K562 (cell line): ENCODE data around the gene CCDC87. TPM values are rescaled to one million over a fixed set of nuclear protein-coding genes. Genes with fewer than 3 reads are reported as not detected.

ENCODE experiments used
- CBX2 ChIP-seq: fragments of 200-600 bp; sonication (generic); IDR thresholded peaks from one replicate; pipeline ENCODE4 v1.6.1; 2012; ENCODE audit warnings: mild to moderate bottlenecking, low read length, inconsistent platforms; ENCODE audit not compliant: insufficient read depth, poor library complexity, severe bottlenecking
- CBX5 ChIP-seq: IDR thresholded peaks from 2 replicates; pipeline ENCODE4 v1.6.1; 2014; ENCODE audit warnings: low read depth, borderline replicate concordance
- LEF1 ChIP-seq: fragments of 450-650 bp; IDR thresholded peaks from 2 replicates; pipeline ENCODE4 v1.6.1; 2016; ENCODE audit warnings: mild to moderate bottlenecking
- NCOA1 ChIP-seq: fragments of 450-650 bp; IDR thresholded peaks from 2 replicates; pipeline ENCODE4 v1.6.1; 2016; ENCODE audit warnings: low read depth
- NFIC ChIP-seq: fragments of 450-650 bp; IDR thresholded peaks from 2 replicates; pipeline ENCODE4 v1.6.1; 2017; ENCODE audit warnings: mild to moderate bottlenecking, inconsistent platforms
- NFXL1 ChIP-seq: fragments of 450-650 bp; formaldehyde crosslinking; IDR thresholded peaks from 2 replicates; pipeline ENCODE4 v1.4.0; 2021; ENCODE audit warnings: mild to moderate bottlenecking
- PHB ChIP-seq: fragments of 250-450 bp; sonication (Bioruptor Pico); IDR thresholded peaks from 2 replicates; pipeline ENCODE4 v1.5.0; 2021
- POLR3A ChIP-seq: IDR thresholded peaks from 2 replicates; pipeline ENCODE4 v1.6.1; 2011; ENCODE audit warnings: borderline replicate concordance, mild to moderate bottlenecking, moderate library complexity; ENCODE audit not compliant: insufficient read length, insufficient read depth; ENCODE audit errors: extremely low read depth
- SIRT6 ChIP-seq: IDR thresholded peaks from one replicate; pipeline ENCODE4 v1.6.1; 2012; ENCODE audit warnings: low read depth, mild to moderate bottlenecking, control low read depth, inconsistent platforms, low read length, moderate library complexity
- ZBTB17 ChIP-seq: fragments of 450-650 bp; formaldehyde crosslinking; IDR thresholded peaks from 2 replicates; pipeline ENCODE4 v1.4.0; 2020; ENCODE audit warnings: mild to moderate bottlenecking
- ZBTB33 ChIP-seq: sonication (generic); formaldehyde crosslinking; IDR thresholded peaks from 2 replicates; pipeline ENCODE4 v1.8.1; 2023; ENCODE audit warnings: mild to moderate bottlenecking, missing genetic modification reagents
- ZBTB7A ChIP-seq: IDR thresholded peaks from 2 replicates; pipeline ENCODE4 v1.6.1; 2011; ENCODE audit warnings: low read depth, mild to moderate bottlenecking, low read length, moderate library complexity, borderline replicate concordance; ENCODE audit not compliant: control insufficient read depth
- ZNF280B ChIP-seq: fragments of 250-450 bp; sonication (Bioruptor Pico); IDR thresholded peaks from 2 replicates; pipeline ENCODE4 v1.5.1; 2021; ENCODE audit warnings: mild to moderate bottlenecking
- ZNF445 ChIP-seq: fragments of 250-450 bp; sonication (Bioruptor Pico); IDR thresholded peaks from 2 replicates; pipeline ENCODE4 v1.4.0; 2020; ENCODE audit warnings: low read depth, mild to moderate bottlenecking, moderate library complexity
- ZNF764 ChIP-seq: fragments of 250-450 bp; sonication (Bioruptor Pico); IDR thresholded peaks from 2 replicates; pipeline ENCODE4 v1.4.0; 2020; ENCODE audit warnings: low read depth, mild to moderate bottlenecking, moderate library complexity
- ZNF780A ChIP-seq: fragments of 250-450 bp; sonication (Bioruptor Pico); IDR thresholded peaks from 2 replicates; pipeline ENCODE4 v1.5.0; 2021; ENCODE audit warnings: mild to moderate bottlenecking
- ZNF79 ChIP-seq: fragments of 250-450 bp; sonication (Bioruptor Pico); IDR thresholded peaks from 2 replicates; pipeline ENCODE4 v1.4.0; 2020; ENCODE audit warnings: low read depth, mild to moderate bottlenecking, moderate library complexity
- polyA plus RNA-seq, 8 experiments: library from polyadenylated mRNA; depleted of rRNA in 4 of 8; stranded (reverse) in 5 of 8; unstranded in 3 of 8; fragments of >200 nt; fragmentation: Nextera tagmentation in 2 of 8; fragmentation: Illumina TruSeq in 1 of 8; extraction: Ambion mirVana in 2 of 8; extraction: Trizol in 1 of 8; gene quantifications; 2 replicates each; pipeline versions ENCODE4 v1.2.1 to v1.2.3, GENCODE V29; 2011 to 2014; ENCODE audit warnings: inconsistent platforms in 1 of 8, missing spikeins in 1 of 8
- total RNA-seq, 7 experiments: library from RNA; depleted of rRNA in 6 of 7; stranded (reverse); fragments of >200 nt in 6 of 7; fragmentation: Illumina TruSeq in 2 of 7; extraction: Trizol in 2 of 7; gene quantifications; 2 replicates each; pipeline versions ENCODE4 v1.2.1 to v1.2.3, GENCODE V29; 2011 to 2021; ENCODE audit warnings: low replicate concordance in 1 of 7
- TF ChIP-seq, protein P1 (sequence below): fragments of 450-650 bp; formaldehyde crosslinking; IDR thresholded peaks from 2 replicates; pipeline ENCODE4 v1.4.0; 2022; ENCODE audit warnings: mild to moderate bottlenecking, moderate library complexity
- TF ChIP-seq, protein P2 (sequence below): fragments of 250-450 bp; sonication (Bioruptor Pico); IDR thresholded peaks from 2 replicates; pipeline ENCODE4 v1.8.0; 2021; ENCODE audit warnings: moderate library complexity, mild to moderate bottlenecking, inconsistent platforms
- TF ChIP-seq, protein P3 (sequence below): fragments of 250-450 bp; sonication (Bioruptor Pico); IDR thresholded peaks from 2 replicates; pipeline ENCODE4 v1.8.0; 2022; ENCODE audit warnings: moderate library complexity, mild to moderate bottlenecking, inconsistent platforms
- TF ChIP-seq, protein P4 (sequence below), 2 experiments: fragments of 450-650 bp; conservative IDR thresholded peaks; 2 replicates each; pipeline ENCODE4 v1.6.1; 2017; ENCODE audit warnings: mild to moderate bottlenecking in 2 of 2, moderate library complexity in 2 of 2

CCDC87 gene
- total and polyA plus RNA-seq, 9 of the 15 experiments (the other 6 are each of a cell fraction or from before 2014, with no cell fraction given): 0.03 to 0.44 (median 0.15) TPM; not detected in 1

- TF ChIP-seq ZBTB33 (CRISPR knock-in tag) (no peak; the same call in 1 of the 2 replicates), ZBTB7A (no peak), NFIC (no peak), ZBTB17 (CRISPR knock-in tag) (no peak), PHB (CRISPR knock-in tag) (no peak), NCOA1 (no peak), LEF1 (no peak), ZNF280B (CRISPR knock-in tag) (no peak), ZNF764 (CRISPR knock-in tag) (no peak), CBX2 (no peak), ZNF79 (CRISPR knock-in tag) (no peak), ZNF445 (no peak), SIRT6 (no peak), CBX5 (no peak), NFXL1 (CRISPR knock-in tag) (no peak), POLR3A (no peak), ZNF780A (CRISPR knock-in tag) (no peak)
- TF ChIP-seq, protein P1, sequence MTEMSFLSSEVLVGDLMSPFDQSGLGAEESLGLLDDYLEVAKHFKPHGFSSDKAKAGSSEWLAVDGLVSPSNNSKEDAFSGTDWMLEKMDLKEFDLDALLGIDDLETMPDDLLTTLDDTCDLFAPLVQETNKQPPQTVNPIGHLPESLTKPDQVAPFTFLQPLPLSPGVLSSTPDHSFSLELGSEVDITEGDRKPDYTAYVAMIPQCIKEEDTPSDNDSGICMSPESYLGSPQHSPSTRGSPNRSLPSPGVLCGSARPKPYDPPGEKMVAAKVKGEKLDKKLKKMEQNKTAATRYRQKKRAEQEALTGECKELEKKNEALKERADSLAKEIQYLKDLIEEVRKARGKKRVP (CRISPR knock-in tag): no peak
- TF ChIP-seq, protein P2, sequence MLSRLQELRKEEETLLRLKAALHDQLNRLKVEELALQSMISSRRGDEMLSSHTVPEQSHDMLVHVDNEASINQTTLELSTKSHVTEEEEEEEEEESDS (CRISPR knock-in tag): no peak
- TF ChIP-seq, protein P3, sequence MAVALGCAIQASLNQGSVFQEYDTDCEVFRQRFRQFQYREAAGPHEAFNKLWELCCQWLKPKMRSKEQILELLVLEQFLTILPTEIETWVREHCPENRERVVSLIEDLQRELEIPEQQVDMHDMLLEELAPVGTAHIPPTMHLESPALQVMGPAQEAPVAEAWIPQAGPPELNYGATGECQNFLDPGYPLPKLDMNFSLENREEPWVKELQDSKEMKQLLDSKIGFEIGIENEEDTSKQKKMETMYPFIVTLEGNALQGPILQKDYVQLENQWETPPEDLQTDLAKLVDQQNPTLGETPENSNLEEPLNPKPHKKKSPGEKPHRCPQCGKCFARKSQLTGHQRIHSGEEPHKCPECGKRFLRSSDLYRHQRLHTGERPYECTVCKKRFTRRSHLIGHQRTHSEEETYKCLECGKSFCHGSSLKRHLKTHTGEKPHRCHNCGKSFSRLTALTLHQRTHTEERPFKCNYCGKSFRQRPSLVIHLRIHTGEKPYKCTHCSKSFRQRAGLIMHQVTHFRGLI: no peak
- TF ChIP-seq, protein P4, sequence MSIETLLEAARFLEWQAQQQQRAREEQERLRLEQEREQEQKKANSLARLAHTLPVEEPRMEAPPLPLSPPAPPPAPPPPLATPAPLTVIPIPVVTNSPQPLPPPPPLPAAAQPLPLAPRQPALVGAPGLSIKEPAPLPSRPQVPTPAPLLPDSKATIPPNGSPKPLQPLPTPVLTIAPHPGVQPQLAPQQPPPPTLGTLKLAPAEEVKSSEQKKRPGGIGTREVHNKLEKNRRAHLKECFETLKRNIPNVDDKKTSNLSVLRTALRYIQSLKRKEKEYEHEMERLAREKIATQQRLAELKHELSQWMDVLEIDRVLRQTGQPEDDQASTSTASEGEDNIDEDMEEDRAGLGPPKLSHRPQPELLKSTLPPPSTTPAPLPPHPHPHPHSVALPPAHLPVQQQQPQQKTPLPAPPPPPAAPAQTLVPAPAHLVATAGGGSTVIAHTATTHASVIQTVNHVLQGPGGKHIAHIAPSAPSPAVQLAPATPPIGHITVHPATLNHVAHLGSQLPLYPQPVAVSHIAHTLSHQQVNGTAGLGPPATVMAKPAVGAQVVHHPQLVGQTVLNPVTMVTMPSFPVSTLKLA (conservative IDR thresholded peaks at IDR 0.05): peak; percentile 100
Observed at GRCh38 chr11:66568124-66568916, 24.5 kb downstream of the CCDC87 start, which contains the start of gene CTSF (continued).
